Measurements from ENCODE around the gene SMIM13. TPM values are rescaled to one million over a fixed set of nuclear protein-coding genes. Genes with fewer than 3 reads are reported as not detected.

SMIM13 gene
- total RNA-seq, 1 experiment from 2014 or later: 15.7 TPM

DNA sequence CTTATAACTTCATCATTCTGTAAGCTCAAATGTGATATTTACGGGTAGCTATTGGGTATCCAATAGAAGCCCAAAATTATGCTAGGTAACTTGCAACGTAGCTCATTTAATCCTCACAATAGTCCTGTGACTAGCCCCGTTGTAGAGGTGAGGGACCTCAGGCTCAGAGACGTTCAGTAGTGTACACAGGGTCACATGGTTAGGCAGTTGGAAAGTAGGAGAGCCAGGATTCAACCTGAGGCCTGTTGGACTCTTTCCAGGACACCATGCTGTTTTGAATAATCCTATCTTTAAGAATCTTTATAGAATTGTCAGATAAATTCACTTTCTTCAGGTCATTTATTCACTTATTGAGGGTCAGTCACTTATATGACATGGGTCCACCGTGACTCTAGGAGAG is 40.3 kb upstream of the SMIM13 start:
- Histone ChIP-seq H3K36me3 (ENCODE audit: control insufficient read depth in 1 of 2, insufficient read depth in 2 of 2, low read length in 2 of 2) (no peaks in the 10 kb centered on the region), H3K4me1 (ENCODE audit: control insufficient read depth in 1 of 2, insufficient read depth in 2 of 2, low read length in 2 of 2) (peaks cover 7 to 11% of the 10 kb centered on the region in 2 experiments; a peak in 2 of 4 replicates), H3K4me3 (replicated peaks in 1 of 2; ENCODE audit: low read depth in 1 of 2, low read length in 2 of 2) (no peak overlapping the region), H4K20me1 (ENCODE audit: insufficient read depth) (no peaks in the 10 kb centered on the region), H3K9me2 (ENCODE audit: insufficient read depth) (no peaks in the 10 kb centered on the region), H3K4me2 (ENCODE audit: low read length) (no peak overlapping the region), H3K9me3 (ENCODE audit: control insufficient read depth in 1 of 2, insufficient read depth in 1 of 2, low read depth in 1 of 2, low read length in 2 of 2) (no peaks in the 10 kb centered on the region), H3K79me2 (ENCODE audit: insufficient read depth, low read length) (no peaks in the 10 kb centered on the region), H2AFZ (ENCODE audit: low read depth, low read length, poor library complexity, severe bottlenecking) (no peak overlapping the region), H3K27me3 (ENCODE audit: insufficient read depth, low read length) (no peaks in the 10 kb centered on the region), H3K27ac (ENCODE audit: low read depth, low read length) (no peak overlapping the region), H3K9ac (ENCODE audit: low read length) (no peak overlapping the region)
- BruUV-seq (replicated peaks): no TSS peak
- intact Hi-C loops (cut with micrococcal nuclease): no loop called here
- DNase-seq (ENCODE audit: low read depth, low spot score) (no peak), ATAC-seq (no peak)
- RAD21 ChIA-PET (ENCODE audit: low non-redundant PET in 1 of 2, low total read pairs in 2 of 2, uncharacterized antibody in 2 of 2, unreplicated experiment in 2 of 2): no interaction called here
- POLR2A ChIA-PET: no interaction called here
- TF ChIP-seq CBX3 (IDR thresholded peaks at IDR 0.05; ENCODE audit: low read depth) (no peak), ZBTB33 (IDR thresholded peaks at IDR 0.05; ENCODE audit: extremely low read depth, insufficient replicate concordance, low read length) (no peak), ZNF274 (IDR thresholded peaks at IDR 0.05; ENCODE audit: low read depth, low read length) (no peak), FOSL1 (IDR thresholded peaks at IDR 0.05; ENCODE audit: low read depth) (no peak), EGR1 (IDR thresholded peaks at IDR 0.05; ENCODE audit: low read depth) (no peak), ELF1 (IDR thresholded peaks at IDR 0.05; ENCODE audit: borderline replicate concordance, low read depth) (no peak), CEBPB (IDR thresholded peaks at IDR 0.05; ENCODE audit: low read depth) (no peak), JUND (IDR thresholded peaks at IDR 0.05) (no peak), POLR2AphosphoS5 (IDR thresholded peaks at IDR 0.05; ENCODE audit: low read depth, low read length) (no peak)
- CTCF ChIA-PET: interaction anchor here (0.8 kb wide), 1 partner anchor 15 kb away, joined by 3 read pairs; no protein-coding TSS in a partner anchor

GRCh38 chr6:11054722-11055121 is 38.9 kb upstream of the SMIM13 start:
- TF ChIP-seq POLR2A (IDR thresholded peaks at IDR 0.05; ENCODE audit: borderline replicate concordance, extremely low read depth, insufficient read depth, insufficient read length): no peak
- no peak for TF ChIP-seq EZH2 (IDR thresholded peaks at IDR 0.05)
- no peak for TF ChIP-seq JUND (IDR thresholded peaks at IDR 0.05)
- TF ChIP-seq ELF1 (IDR thresholded peaks at IDR 0.05; ENCODE audit: borderline replicate concordance, low read depth): no peak
- no peak for TF ChIP-seq YY1 (IDR thresholded peaks at IDR 0.05; ENCODE audit: extremely low read depth, insufficient replicate concordance, low read depth, low read length)
- no peak for TF ChIP-seq CEBPB (IDR thresholded peaks at IDR 0.05; ENCODE audit: low read depth)
- TF ChIP-seq, protein P1, sequence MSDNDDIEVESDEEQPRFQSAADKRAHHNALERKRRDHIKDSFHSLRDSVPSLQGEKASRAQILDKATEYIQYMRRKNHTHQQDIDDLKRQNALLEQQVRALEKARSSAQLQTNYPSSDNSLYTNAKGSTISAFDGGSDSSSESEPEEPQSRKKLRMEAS (IDR thresholded peaks at IDR 0.05): no peak
- TF ChIP-seq SIN3A (IDR thresholded peaks at IDR 0.05; ENCODE audit: low read depth): no peak
- Histone ChIP-seq H3K9me2 (ENCODE audit: insufficient read depth) (no peaks in the 10 kb centered on the region), H2AFZ (ENCODE audit: low read depth, low read length, poor library complexity, severe bottlenecking) (no peak overlapping the region), H3K36me3 (ENCODE audit: control insufficient read depth in 1 of 2, insufficient read depth in 2 of 2, low read length in 2 of 2) (no peaks in the 10 kb centered on the region), H3K27ac (ENCODE audit: low read depth, low read length) (no peak overlapping the region), H3K4me3 (replicated peaks in 1 of 2; ENCODE audit: low read depth in 1 of 2, low read length in 2 of 2) (no peak overlapping the region), H4K20me1 (ENCODE audit: insufficient read depth) (no peaks in the 10 kb centered on the region), H3K9ac (ENCODE audit: low read length) (no peak overlapping the region), H3K4me1 (ENCODE audit: control insufficient read depth in 1 of 2, insufficient read depth in 2 of 2, low read length in 2 of 2) (peaks cover 7 to 11% of the 10 kb centered on the region in 2 experiments; a peak in 2 of 4 replicates), H3K9me3 (ENCODE audit: control insufficient read depth in 1 of 2, insufficient read depth in 1 of 2, low read depth in 1 of 2, low read length in 2 of 2) (no peaks in the 10 kb centered on the region), H3K27me3 (ENCODE audit: insufficient read depth, low read length) (no peaks in the 10 kb centered on the region), H3K79me2 (ENCODE audit: insufficient read depth, low read length) (no peaks in the 10 kb centered on the region), H3K4me2 (ENCODE audit: low read length) (no peak overlapping the region)
- BruUV-seq (replicated peaks): no TSS peak
- RAD21 ChIA-PET (ENCODE audit: low non-redundant PET in 1 of 2, low total read pairs in 2 of 2, uncharacterized antibody in 2 of 2, unreplicated experiment in 2 of 2): no interaction called here
- intact Hi-C loops (cut with micrococcal nuclease): no loop called here
- ATAC-seq (no peak), DNase-seq (ENCODE audit: low read depth, low spot score) (no peak)
- CTCF ChIA-PET: interaction anchor here (1.2 kb wide), 1 partner anchor 14 kb away, joined by 4 read pairs; no protein-coding TSS in a partner anchor
- POLR2A ChIA-PET: no interaction called here

Data from HCT116 (cell line).